ENCODE measurements around the gene ARHGAP44.

ARHGAP44 gene

DNA sequence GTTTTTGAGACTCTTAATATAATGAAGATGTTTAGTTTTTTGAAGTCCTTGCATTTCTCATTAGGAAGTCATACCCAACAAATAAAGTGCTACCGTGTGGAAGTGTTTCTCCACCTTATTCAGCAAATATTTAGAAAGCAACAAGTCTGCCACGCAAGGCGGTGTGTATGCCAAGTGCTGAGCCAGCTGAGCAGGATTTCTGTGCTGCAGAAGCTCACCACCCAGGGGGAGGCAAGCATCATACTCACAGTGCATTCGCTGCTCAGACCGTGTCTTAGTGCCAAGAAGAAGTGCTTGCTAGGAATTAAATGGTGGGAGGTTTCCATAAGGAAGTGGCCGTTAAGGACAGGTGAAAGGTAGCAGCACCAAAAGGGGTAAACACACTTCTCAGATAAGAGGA, 111.2 kb downstream of the ARHGAP44 start:
- no peak for DNase-seq

DNA sequence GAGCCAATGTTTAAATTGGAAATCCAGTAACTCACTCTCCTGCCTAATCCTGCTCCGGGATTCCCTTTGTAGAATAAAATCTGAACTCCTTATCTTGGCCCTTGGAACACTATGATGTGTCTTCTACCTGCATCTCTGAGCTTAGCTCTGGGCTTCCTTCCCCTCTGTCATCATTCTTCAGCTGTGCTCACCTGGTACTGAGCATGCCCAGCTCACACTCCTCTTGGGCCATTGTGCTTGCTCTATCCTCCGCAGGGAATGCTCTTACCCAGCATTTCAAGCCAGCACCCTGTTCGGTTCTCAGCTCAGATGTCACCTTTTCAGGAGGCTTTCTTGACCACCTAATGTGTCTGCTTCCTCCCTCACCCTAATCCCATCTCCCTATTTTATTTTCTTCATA, 112.7 kb downstream of the ARHGAP44 start:
- DNase-seq: no peak

DNA sequence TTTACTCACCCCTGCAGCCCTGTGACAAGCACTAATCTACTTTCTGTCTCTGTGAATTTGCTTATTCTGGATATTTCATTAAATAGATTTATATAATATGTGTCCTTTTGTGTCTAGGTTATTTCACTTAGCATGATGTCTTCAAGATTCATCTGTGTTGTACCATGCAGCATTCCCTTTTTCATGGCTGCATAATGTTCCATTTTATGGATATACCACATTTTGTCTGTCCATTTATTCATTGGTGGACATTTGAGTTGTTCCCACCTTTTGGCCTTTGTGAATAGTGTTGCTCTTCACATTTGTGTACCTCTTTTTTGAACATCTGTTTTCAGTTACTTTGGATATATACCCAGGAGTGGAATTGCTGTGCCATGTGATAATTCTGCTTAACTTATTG, 118.2 kb downstream of the ARHGAP44 start:
- no peak for DNase-seq

DNA sequence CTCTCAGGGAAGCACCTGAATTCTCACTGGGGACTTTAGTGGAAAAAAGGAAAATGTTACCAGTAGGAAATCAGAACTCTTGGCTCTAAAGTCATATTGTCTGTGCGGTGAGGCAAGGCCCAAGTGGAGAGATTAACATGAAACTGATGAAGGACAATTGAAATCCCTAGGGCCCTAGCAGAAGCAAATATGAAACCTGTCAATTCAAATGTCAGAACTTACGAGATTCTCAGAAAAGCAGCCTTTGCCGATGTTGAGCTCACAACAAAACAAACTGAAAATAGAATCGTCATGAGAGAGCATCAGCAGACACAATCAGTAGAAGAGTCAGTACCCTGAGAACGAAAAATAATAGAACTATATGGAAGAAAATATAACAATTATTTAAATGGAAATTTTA, 119.7 kb downstream of the ARHGAP44 start:
- no peak for DNase-seq

DNA sequence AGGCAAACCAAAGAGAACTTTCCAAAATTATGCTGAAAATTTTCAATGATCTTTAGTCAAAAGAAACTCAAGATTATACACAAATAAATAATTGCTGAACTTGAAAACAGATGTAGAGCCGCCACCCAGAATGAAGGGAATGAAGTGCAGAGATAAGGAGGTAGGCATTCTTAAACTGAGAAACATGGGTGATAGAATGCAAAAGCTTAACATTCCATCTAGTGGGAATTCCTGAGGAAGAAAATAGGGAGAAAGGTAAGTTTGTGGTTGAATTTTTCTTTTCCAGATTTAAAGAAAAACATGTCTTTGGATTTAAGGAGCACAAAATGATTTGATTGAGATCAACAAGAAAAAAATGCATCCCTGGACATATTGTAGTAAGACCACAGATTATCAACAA, 120.2 kb downstream of the ARHGAP44 start:
- no peak for DNase-seq

DNA sequence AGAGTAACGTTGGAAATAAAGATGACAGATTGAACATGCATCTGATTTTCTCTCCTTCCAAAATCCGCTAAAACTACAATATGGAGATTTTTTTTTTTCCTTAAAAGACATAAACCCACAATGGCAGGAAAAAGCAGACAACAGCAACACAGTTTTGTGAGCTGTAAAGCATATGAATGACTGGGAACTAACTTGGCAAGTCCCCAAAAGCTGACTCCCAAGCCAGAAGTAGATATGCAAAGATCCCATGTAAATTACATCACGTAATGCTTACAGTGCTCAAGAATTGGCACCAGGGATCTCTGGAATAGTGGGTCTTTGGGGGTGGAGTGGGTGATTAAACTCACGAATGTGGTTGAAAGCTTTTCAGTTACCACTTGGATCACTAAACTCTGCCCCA, 121.9 kb downstream of the ARHGAP44 start:
- DNase-seq: no peak

DNA sequence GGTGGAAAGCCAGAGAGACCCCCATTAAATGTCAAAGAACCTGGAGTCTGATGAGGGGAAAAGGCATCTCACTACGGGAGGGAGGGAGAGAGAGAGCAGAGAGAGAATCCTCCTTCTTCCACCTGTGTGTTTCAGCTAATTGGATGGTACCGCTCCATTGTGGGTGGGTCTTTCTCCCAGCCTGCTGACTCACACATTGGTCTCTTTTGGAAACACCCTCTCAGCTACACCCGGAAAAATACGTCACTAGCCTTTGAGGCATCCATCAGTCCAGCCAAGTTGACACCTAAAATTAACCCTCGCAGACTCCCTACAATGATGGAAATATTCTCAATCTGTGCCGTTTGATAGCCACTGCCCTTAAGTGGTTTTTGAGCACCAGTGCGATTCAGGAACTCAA, 128.1 kb downstream of the ARHGAP44 start:
- no peak for DNase-seq

DNA sequence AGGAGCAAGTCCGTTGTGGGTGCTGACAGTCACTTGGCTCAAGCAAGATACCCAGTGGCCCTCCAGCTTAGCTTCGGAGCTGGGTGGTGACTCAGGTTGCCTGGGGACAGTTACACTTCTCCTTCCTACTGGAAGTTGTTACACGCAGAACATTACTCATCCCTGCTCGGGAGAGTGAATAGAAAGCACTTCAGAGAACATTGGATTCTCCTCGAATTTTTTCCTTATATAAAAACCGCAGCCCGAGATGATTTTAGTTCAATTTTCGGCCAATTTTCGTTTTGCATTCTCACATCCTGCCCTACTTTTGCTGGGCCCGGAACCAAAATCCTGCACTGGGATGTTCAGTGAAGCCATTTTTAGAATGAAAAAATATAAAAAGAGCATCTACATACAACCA, 128.8 kb downstream of the ARHGAP44 start:
- DNase-seq: no peak

DNA sequence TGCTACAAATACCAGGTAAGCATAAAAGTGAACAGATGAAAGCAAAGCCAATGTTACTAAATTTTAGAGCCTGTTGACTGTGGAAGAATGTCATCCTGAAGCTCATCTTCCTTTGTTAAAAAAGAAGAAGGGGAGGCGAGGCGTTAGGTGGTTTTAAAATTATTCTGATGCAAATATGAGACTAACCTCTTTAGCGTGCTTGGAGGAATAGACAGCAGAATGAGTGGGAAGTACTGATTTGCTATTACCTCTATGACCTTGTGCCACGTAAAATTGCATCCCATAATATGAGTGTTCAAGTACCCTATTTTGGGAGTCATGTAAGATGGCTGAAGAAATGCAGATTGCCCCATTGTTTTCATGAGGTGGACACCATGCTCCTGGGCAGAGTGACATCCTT, 132.8 kb downstream of the ARHGAP44 start:
- no peak for DNase-seq

DNA sequence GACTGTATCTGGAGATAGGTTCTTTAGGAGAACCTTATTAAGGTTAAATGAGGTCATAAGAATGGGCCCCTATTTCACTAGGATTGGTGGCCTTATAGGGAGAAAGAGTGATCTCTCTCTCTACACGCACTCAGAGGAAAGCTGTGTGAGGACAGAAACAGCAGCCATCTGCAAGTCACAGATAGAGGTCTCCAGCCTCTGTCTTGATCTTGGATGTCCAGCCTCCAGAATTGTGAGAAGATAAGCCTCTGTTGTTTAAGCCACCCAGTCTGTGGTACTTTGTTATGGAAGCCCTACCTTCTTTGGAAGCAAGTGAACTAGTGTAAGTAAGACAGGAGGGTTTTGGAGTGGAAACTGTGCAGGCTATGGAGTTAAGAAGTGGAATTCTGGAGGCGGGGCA, 135.3 kb downstream of the ARHGAP44 start:
- DNase-seq: no peak

DNA sequence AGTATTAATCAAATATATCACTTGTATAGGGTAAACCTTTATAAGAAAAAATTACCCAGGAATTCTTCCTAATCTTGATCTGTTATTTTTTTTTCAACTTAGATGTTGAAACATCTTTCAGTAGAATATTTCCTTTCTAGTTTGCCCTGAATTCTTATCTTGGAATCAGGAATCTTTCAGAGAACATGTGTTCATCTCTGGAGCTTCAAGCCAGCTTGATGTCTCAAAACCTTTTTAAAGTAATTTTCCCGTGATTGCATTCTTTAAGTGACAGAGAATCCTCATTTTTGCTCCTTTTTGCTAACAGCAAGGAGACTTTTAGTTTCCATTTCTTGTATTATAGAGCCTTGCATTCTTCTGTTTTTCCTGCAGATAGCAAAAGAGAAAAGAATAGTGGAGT, 137.7 kb downstream of the ARHGAP44 start:
- DNase-seq: no peak

DNA sequence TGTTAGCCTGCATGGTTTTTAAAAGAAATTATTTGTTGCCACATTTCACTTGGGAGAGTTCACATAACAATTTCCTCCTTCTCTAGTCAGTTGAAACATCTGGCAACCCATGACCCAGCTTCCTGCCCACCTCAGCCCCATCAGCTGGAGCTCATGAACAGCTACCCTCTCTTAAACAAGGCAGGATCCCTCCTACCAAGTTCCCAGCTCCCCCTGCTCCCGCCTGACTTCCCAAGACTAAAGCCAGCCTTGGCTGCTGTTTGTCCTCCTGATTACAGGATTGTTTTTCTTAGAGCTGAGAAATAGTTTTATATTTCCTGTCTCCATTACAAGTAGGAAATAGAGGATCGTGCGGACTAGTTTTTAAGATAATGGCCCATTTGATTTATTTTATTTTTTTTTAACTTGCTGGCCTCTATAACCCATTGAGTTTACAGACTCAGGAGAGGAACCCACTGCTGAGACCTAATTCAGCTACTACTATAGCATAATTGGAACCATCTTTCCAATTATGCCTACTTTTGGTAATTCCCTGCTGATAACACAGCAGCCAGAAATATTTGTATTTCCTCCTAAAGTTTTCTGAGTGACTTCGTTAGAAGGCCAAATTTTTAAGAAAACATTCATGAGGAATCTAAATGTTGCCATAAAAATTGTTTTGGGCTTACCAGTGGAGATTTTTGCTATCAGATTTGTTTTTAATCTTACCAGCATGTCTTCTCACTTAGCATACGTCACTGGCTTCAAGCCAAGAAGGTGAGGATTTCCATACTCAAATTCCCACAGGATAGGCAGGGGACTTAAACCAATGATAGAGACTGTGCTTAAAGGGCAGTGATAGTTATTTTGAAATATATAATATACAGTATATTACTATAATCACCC, 138.5 kb downstream of the ARHGAP44 start:
- no peak for DNase-seq

DNA sequence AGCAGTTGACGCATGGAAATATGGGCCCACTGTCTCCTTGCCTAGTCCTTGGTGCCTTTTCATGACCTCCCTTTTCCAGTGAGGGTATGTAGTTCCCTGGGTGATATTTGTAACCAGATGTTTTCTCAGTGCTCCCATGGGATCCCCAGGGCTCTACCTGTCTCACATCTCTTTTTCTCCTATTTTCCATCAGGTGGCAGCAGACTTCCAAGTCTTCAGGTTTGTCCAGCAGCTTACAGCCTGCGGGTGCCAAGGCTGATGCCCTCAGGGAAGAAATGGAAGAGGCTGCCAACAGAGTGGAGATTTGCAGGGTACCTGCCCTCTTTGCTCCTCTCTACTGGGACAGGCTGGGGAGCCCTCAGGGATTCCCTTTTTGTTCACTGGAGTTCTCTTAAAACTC, 139.4 kb downstream of the ARHGAP44 start:
- no peak for DNase-seq

DNA sequence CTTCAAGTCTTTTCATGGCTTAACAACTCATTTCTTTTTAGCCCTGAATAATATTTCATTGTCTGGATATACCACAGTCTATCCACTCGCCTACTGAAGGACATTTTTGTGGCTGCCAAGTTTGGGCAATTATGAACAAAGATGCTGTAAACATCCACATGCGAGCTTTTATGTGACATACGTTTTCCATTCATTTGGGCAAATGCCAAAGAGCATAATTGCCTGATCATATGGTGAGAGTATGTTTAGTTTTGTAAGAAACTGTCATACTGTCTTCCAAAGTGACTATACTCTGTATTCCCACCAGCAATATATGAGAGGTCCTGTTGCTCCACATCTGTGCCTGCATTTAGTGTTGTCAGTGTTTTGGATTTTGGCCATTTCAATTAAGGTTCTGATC, 147.2 kb downstream of the ARHGAP44 start:
- DNase-seq: no peak

DNA sequence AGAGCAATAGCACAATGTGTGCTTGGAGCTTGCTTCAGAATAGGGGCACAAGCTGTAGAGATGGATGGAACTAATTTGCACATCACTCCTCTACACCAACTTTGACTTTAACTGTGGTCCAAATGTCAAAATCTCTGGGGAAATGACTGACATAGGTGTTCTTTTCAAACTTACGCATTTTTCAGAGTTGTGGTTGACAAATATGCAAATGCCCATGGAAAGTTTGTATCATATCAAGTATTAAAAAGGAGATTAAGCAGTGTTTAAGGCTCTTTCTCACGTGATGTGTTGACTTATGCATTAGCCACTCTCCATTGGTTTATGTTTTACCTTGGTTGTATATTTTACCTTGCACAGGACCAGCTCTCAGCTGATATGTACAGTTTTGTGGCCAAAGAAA, 151.4 kb downstream of the ARHGAP44 start:
- no peak for DNase-seq

DNA sequence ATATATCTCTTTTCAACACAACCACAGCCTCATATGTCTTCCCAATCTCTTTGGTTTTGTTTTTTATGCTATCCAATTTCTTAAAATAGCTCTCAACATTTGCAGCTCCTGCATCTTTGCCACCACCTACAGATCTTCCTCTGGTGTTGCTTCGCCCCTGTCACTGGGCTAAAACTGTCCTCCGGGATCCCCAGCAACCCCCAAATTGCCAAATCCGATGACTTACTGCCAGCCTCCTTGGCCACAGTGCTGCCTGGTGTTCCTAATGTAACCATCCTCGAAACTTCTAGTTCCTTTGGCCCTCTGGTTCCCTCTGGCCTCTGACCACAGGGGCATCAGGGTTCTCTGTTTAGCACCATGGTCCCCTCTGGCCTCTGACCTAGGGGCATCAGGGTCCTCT, 157.7 kb downstream of the ARHGAP44 start:
- DNase-seq: no peak

DNA sequence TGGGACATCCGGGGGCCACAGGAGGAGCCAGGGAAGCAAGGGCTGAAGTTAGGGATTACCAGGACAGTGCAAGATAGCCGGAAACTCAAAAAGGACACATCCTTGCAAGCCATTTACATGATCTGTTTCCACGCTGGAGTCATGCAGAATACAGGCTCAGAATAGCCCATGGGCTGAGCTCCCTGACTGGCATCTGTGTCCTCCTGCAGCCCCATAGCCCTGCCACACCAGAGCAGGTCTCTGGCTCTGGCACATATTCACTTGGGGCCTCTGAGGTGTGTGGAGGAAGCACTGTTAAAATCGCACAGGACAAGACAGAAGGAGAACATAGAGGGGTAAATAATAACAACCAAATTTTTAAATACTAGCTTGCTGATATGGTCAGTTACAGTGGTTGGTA, 162.7 kb downstream of the ARHGAP44 start:
- no peak for DNase-seq

DNA sequence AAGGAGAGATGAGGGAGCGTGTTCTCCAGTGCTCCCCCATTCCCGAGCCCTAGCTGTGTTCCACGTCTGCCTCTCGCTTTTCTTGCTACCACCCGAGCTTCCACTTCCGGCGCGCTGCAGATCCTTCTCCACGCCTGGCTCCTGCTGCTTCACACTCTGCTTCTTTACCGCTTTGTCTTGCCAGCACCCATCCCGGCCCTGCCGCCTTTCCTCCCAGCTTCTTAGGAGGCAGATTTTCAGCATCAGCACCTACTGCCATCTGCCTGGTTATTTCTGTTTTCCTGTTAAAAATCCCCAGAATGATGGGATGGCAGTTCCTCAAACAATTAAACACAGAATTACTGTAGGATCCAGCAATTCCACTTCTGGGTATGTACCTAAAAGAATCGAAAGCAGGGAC, 163.9 kb downstream of the ARHGAP44 start:
- DNase-seq: no peak

DNA sequence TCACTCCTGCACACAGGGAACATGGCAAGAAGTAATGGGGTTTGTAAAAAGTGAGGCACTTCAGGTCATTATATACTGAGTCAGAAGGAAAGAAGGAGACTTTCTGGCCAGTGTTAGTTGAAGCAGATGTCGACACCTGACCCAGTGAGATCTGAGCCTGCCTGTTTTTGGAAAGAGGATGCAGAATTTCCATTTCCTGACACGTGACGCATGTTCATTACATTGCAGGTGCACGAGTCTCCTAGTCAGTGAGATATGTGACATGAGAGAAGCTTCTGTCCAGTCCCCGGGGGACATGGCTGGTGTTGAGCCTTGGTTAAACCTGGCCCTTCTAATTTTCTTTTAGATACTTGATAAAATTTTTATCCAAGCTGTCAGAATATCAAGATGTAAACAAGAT, 166.2 kb downstream of the ARHGAP44 start:
- DNase-seq: no peak

DNA sequence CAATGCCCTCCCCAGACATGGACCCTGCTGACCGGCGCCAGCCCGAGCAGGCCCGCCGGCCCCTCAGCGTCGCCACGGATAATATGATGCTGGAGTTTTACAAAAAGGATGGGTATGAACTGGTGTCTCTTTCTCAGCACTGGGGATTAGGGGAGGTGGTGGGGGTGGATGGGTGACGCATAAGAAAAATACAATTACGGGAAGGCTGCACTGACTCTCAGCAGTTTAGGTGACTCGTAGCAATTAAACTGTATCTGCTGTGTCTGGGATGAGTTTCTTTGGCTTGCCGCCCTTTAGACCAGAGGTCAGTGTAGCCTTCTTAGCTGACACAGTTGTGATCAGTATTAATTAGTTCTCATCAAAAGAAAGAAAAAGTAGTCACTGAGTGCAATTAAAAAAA, 169.5 kb downstream of the ARHGAP44 start:
- no peak for DNase-seq

DNA sequence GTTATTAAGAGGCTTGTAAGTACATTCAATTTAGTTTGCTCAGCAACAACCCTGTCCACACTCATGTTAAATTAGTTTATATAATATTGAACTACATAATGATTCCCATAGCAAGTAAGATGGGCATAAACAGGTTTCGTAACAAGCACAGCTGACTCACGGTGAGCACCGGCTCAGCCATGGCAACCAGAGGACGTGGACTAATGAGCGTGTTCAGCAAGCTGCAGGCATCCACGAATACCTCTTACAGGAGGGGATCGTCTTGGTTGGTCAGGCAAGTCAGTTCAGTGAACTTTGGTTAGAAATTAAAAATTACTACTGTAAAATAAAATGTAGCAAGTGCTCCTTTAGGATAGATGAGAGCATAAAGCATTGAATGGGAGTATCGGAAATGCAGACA, 170.1 kb downstream of the ARHGAP44 start:
- no peak for DNase-seq

DNA sequence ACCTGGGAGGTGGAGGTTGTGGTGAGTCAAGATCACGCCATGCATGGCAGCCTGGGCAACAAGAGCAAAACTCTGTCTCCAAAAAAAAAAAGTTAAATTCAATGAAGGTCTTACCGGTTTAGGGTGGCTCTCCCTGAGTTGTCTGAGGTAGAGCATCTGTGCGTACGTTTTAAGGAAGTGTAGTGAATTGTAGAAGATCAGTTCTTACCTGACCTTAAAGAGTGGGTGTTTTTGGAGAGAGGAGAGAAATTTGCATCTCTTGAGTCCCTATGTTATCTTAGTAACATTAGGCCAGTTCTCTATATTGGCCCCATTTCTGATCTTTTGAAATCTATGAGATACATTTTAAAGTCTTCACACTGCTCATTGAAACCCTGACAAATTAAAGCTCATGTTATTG, 172.4 kb downstream of the ARHGAP44 start:
- DNase-seq: no peak

DNA sequence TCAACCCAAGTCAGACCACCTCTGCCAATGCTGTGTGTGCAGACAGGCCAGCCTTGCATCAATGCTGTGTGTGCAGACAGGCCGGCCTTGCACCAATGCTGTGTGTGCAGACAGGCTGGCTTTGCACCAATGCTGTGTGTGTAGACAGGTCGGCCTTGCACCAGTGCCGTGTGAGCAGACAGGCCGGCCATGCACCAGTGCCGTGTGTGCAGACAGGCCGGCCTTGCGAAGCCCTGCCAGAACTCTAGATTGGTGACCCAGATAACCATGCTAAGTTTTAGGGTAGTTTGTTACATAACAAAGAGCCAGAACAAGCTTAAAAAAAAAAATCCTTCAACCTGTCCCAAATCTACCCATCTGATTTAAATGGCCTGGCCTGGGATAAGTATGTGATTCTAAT, 174.2 kb downstream of the ARHGAP44 start:
- no peak for DNase-seq

DNA sequence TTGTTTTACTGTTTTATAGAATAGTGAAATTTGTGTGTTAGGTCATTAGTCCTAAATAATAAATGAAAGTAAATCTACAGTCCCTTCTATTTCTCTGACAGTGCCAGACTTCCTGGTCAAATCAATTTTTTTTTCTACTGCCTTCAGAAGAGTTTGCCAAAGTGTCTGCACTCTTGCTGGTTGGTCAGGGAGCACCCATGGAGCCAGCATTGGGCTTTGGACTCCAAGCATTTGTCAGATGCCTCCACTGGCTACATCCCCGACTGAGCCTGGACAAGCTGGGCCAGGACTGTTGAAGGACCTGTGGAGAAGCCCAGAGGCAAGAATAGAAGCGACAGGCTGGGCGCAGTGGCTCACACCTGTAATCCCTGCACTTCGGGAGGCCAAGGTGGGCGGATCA, 174.9 kb downstream of the ARHGAP44 start:
- no peak for DNase-seq

DNA sequence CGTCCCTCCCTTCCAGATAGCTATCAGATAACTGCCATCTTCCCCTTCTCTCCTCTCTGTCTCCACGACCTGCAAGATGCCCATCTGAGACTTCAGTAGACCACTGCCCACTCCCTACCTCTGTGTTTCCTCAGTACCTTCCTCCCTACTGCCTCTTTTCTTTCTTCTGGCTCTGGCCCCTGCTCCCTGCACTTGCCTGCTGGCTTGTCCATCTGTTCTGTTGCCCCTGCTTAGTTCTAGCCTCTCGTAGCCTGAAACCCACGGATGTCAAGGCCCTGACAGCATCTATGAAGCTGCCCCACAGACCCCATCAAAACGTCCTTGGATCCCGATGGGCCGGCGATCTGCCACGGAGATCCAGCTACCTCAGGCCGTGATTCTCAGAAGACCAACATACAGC, 175.5 kb downstream of the ARHGAP44 start:
- DNase-seq: peak in 1 of 2 experiments; percentile 42

All from cerebellar nuclear complex (tissue), 1 donor.